NCI-H2107 (cell line): ENCODE measurements around the gene FAM216B.

Source experiments
- DNase-seq: peaks from one replicate; lab custom pipeline; 2025; lab: John Stamatoyannopoulos, UW

FAM216B gene

DNA sequence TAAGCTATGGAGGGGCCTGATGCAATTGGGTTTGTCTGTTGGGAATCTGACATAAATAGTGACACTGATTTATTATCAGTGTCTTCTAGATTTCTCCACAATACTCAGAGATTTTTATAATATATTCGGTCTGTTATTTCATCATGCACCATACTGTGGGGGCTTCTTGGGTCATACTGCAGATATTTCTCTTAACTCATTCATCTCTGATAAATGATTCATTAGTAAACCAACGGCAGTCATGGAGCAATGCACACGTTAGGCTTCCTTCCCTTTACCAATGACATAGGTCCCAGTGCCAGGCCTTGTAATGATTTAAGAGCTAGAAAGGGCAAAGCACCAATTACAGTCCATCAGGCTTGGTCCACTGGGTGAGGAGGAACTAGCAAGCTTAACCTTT, 53.6 kb downstream of the FAM216B start:
- no peak for DNase-seq

DNA sequence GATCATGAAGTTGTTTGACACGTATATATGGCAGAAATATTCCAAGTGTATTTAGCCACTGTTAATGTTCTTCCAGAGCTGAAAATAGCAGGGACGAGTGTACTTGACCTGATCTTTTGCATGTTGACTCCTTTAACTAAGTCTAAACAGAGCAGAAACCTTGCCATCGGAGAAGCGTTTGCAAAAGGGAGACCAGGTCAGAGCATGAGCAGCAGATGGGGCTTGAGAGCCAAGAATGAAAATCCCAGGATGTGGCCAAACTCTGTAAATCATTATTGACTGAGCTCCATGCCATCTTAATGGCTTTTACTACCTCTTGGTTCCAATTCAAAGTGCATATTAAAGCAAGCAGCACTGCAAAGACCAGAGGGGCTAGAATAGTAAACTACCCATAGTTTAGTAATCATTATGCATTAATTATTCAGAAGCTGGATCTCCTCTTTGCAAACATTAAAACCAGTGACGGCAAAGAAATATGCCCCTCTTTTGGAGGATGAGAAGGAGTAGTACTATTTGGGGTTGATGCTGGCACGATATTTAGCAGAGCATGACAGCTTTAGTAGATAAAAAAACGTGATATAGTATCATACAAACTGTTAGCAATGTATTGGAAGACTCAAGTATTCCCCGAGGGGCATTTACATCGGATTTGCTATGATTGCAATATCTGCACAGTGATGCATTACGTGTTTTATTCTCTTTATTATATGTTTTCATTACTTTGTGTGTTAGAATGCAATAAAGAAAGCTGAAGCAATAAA, 55.7 kb downstream of the FAM216B start:
- no peak for DNase-seq
